Measurements from ENCODE around the gene ENPEP.
A peak's percentile ranks its signal among the peaks of the same experiment; 100 is the strongest.
"Not testable (repeated sequence)": the region's sequence is repeated elsewhere in the genome, so short reads cannot be mapped to it uniquely, and the experiment has no call there.

ENPEP gene

DNA sequence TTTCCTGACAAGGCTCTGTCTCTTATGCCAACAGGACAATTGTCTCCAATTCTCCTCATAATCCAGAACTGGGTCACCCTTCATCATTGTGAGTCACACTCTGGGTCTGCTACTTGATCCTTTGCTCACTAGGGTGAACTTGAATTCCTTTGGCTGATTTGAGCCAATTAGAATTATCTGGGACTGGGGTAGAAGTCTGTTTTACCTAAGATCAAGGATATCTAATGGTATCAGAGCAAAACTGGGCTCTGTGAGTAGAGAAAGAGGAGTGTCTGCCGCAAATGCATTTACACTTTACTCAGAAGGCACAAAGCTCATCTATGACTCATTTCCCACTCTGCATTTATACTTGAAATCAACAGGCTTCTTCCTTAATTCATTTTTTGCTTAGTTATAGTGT is 74.3 kb downstream of the ENPEP start:
- no peak overlapping the region for H3K14ac ChIP-seq (ENCODE audit: low read length)
- no peak overlapping the region for H3K23ac ChIP-seq (ENCODE audit: low read length)
- H4K12ac ChIP-seq (ENCODE audit: low read depth, low read length): no peak overlapping the region
- no peak overlapping the region for H2AFZ ChIP-seq (ENCODE audit: insufficient read depth, low read length, poor library complexity)
- no peak for DNase-seq
- H3K9me3 ChIP-seq (ENCODE audit: insufficient read depth, low read depth, low read length): no peaks in the 10 kb centered on the region
- no peaks in the 10 kb centered on the region for H3K4me1 ChIP-seq (ENCODE audit: control insufficient read depth in 1 of 2, insufficient read depth in 2 of 2, low read length in 2 of 2)
- no peak overlapping the region for H3K4ac ChIP-seq (ENCODE audit: low read depth, low read length)
- peaks cover 0 to 4% of the 10 kb centered on the region in 2 experiments for H3K36me3 ChIP-seq (ENCODE audit: control insufficient read depth in 1 of 2, insufficient read depth in 2 of 2, low read length in 2 of 2)
- H2BK5ac ChIP-seq (ENCODE audit: low read depth, low read length, poor library complexity): no peak overlapping the region
- no peaks in the 10 kb centered on the region for H3K27me3 ChIP-seq (ENCODE audit: insufficient read depth, low read length)
- H4K8ac ChIP-seq (ENCODE audit: low read depth, low read length): no peak overlapping the region
- H4K91ac ChIP-seq (ENCODE audit: low read depth, low read length): no peak overlapping the region
- H3K4me3 ChIP-seq (ENCODE audit: low read depth, low read length): no peak overlapping the region
- H3K18ac ChIP-seq (ENCODE audit: low read length): no peak overlapping the region
- H3K79me2 ChIP-seq (ENCODE audit: control insufficient read depth, insufficient read depth, low read length, poor library complexity): no peaks in the 10 kb centered on the region
- no peak overlapping the region for H3K27ac ChIP-seq (ENCODE audit: low read depth, low read length)
- no peak overlapping the region for H3K9ac ChIP-seq (ENCODE audit: low read length)
- H2BK120ac ChIP-seq (ENCODE audit: insufficient read depth, low read length, poor library complexity): no peak overlapping the region
- H3K4me2 ChIP-seq (ENCODE audit: low read length): no peak overlapping the region
- no peaks in the 10 kb centered on the region for H3K79me1 ChIP-seq (ENCODE audit: low read length)
- H2AK5ac ChIP-seq (ENCODE audit: low read length): no peak overlapping the region
- no CpG with 5 or more reads among the region's 1 CpG for WGBS (ENCODE audit: extremely low coverage, insufficient coverage, insufficient read length)
- H2BK12ac ChIP-seq (ENCODE audit: low read length): no peak overlapping the region

DNA sequence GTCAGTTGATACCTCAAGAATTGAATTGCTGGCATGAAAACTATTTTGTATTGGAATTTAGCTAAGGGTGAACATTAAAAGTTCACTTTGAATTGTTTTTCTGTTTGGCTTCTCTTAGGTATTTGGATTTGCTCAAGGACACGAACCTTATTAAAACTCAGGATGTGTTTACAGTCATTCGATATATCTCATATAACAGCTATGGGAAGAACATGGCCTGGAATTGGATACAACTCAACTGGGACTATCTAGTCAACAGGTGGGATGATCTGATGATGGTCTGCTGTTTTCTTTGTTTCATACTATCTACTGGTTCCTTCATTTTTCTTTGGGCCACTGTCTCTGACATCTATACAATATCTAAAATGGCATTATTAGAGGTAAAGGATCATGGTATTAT is 77.2 kb downstream of the ENPEP start:
- Histone ChIP-seq H2AK5ac (ENCODE audit: low read length) (no peak overlapping the region), H3K36me3 (ENCODE audit: control insufficient read depth in 1 of 2, insufficient read depth in 2 of 2, low read length in 2 of 2) (no peaks in the 10 kb centered on the region), H3K27ac (ENCODE audit: low read depth, low read length) (no peak overlapping the region), H3K4ac (ENCODE audit: low read depth, low read length) (no peak overlapping the region), H4K8ac (ENCODE audit: low read depth, low read length) (no peak overlapping the region), H3K23ac (ENCODE audit: low read length) (no peak overlapping the region), H2BK120ac (ENCODE audit: insufficient read depth, low read length, poor library complexity) (no peak overlapping the region), H3K4me3 (ENCODE audit: low read depth, low read length) (no peak overlapping the region), H3K9ac (ENCODE audit: low read length) (no peak overlapping the region), H3K79me1 (ENCODE audit: low read length) (no peaks in the 10 kb centered on the region), H2BK12ac (ENCODE audit: low read length) (no peak overlapping the region), H2AFZ (ENCODE audit: insufficient read depth, low read length, poor library complexity) (no peak overlapping the region), H3K27me3 (ENCODE audit: insufficient read depth, low read length) (no peaks in the 10 kb centered on the region), H3K9me3 (ENCODE audit: insufficient read depth, low read depth, low read length) (no peaks in the 10 kb centered on the region), H2BK5ac (ENCODE audit: low read depth, low read length, poor library complexity) (no peak overlapping the region), H3K4me1 (ENCODE audit: control insufficient read depth in 1 of 2, insufficient read depth in 2 of 2, low read length in 2 of 2) (no peaks in the 10 kb centered on the region), H4K12ac (ENCODE audit: low read depth, low read length) (no peak overlapping the region), H3K4me2 (ENCODE audit: low read length) (no peak overlapping the region), H4K91ac (ENCODE audit: low read depth, low read length) (no peak overlapping the region), H3K14ac (ENCODE audit: low read length) (no peak overlapping the region), H3K18ac (ENCODE audit: low read length) (no peak overlapping the region), H3K79me2 (ENCODE audit: control insufficient read depth, insufficient read depth, low read length, poor library complexity) (no peaks in the 10 kb centered on the region)
- no peak for DNase-seq
- WGBS (ENCODE audit: extremely low coverage, insufficient coverage, insufficient read length): no CpG with 5 or more reads among the region's 2 CpGs

DNA sequence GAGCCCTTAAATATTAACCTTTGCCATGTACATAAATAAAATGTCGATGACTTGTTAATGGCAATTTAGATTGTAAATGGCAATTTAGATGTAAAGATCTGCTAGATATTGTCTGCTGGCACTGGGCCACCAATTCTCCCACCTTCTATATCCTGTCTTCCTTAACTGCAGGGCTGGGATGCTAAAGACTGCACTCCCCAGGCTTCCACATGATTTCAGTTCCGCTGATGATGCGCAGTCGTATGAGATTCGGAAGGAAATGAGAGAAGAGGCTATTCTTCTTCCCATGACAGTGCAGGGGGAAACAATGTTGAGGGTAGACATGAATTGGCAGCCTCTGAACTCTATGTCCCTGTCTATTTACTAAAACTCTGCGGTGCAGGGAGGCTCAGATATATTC is 91.3 kb downstream of the ENPEP start:
- no peak overlapping the region for H3K4me3 ChIP-seq (ENCODE audit: low read depth, low read length)
- no peaks in the 10 kb centered on the region for H3K9me3 ChIP-seq (ENCODE audit: insufficient read depth, low read depth, low read length)
- H4K8ac ChIP-seq (ENCODE audit: low read depth, low read length): no peak overlapping the region
- no peak overlapping the region for H3K4me2 ChIP-seq (ENCODE audit: low read length)
- no peak overlapping the region for H4K91ac ChIP-seq (ENCODE audit: low read depth, low read length)
- H2AK5ac ChIP-seq (ENCODE audit: low read length): no peak overlapping the region
- H3K79me1 ChIP-seq (ENCODE audit: low read length): no peaks in the 10 kb centered on the region
- no peak overlapping the region for H3K18ac ChIP-seq (ENCODE audit: low read length)
- H2AFZ ChIP-seq (ENCODE audit: insufficient read depth, low read length, poor library complexity): no peak overlapping the region
- H3K27me3 ChIP-seq (ENCODE audit: insufficient read depth, low read length): no peaks in the 10 kb centered on the region
- H2BK12ac ChIP-seq (ENCODE audit: low read length): no peak overlapping the region
- H3K23ac ChIP-seq (ENCODE audit: low read length): no peak overlapping the region
- H3K36me3 ChIP-seq (ENCODE audit: control insufficient read depth in 1 of 2, insufficient read depth in 2 of 2, low read length in 2 of 2): no peaks in the 10 kb centered on the region
- no peak overlapping the region for H3K4ac ChIP-seq (ENCODE audit: low read depth, low read length)
- no peak overlapping the region for H2BK120ac ChIP-seq (ENCODE audit: insufficient read depth, low read length, poor library complexity)
- no peaks in the 10 kb centered on the region for H3K79me2 ChIP-seq (ENCODE audit: control insufficient read depth, insufficient read depth, low read length, poor library complexity)
- no CpG with 5 or more reads among the region's 6 CpGs for WGBS (ENCODE audit: extremely low coverage, insufficient coverage, insufficient read length)
- H2BK5ac ChIP-seq (ENCODE audit: low read depth, low read length, poor library complexity): no peak overlapping the region
- H3K9ac ChIP-seq (ENCODE audit: low read length): no peak overlapping the region
- no peak overlapping the region for H3K14ac ChIP-seq (ENCODE audit: low read length)
- no peaks in the 10 kb centered on the region for H3K4me1 ChIP-seq (ENCODE audit: control insufficient read depth in 1 of 2, insufficient read depth in 2 of 2, low read length in 2 of 2)
- DNase-seq: no peak
- no peak overlapping the region for H3K27ac ChIP-seq (ENCODE audit: low read depth, low read length)
- no peak overlapping the region for H4K12ac ChIP-seq (ENCODE audit: low read depth, low read length)

DNA sequence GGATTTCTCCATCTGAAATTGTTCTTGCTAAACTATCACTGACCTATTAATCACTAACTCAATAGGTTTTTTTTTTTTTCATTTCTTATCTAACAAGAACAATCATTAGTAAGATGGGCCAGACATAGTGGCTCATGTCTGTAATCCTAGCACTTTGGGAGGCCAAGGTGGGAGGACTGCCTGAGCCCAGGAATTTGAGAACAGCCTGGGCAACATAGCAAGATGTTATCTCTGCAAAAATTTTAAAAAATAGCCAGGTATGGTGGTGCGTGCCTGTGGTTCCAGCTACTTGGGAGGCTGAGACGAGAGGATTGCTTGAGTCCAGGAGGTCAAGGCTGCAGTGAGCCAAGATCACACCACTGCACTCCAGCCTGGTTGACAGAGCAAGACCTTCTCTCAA is 100.7 kb downstream of the ENPEP start:
- H2AK5ac ChIP-seq (ENCODE audit: low read length); H2BK120ac ChIP-seq (ENCODE audit: insufficient read depth, low read length, poor library complexity); H3K9ac ChIP-seq (ENCODE audit: low read length); H3K79me2 ChIP-seq (ENCODE audit: control insufficient read depth, insufficient read depth, low read length, poor library complexity); H3K79me1 ChIP-seq (ENCODE audit: low read length); H3K9me3 ChIP-seq (ENCODE audit: insufficient read depth, low read depth, low read length); H3K4me1 ChIP-seq (ENCODE audit: control insufficient read depth in 1 of 2, insufficient read depth in 2 of 2, low read length in 2 of 2); H4K8ac ChIP-seq (ENCODE audit: low read depth, low read length); H4K12ac ChIP-seq (ENCODE audit: low read depth, low read length); H2BK12ac ChIP-seq (ENCODE audit: low read length); H2BK5ac ChIP-seq (ENCODE audit: low read depth, low read length, poor library complexity); H3K27me3 ChIP-seq (ENCODE audit: insufficient read depth, low read length); H3K4me3 ChIP-seq (ENCODE audit: low read depth, low read length); H2AFZ ChIP-seq (ENCODE audit: insufficient read depth, low read length, poor library complexity); H3K4me2 ChIP-seq (ENCODE audit: low read length); H3K23ac ChIP-seq (ENCODE audit: low read length); H3K14ac ChIP-seq (ENCODE audit: low read length); H3K36me3 ChIP-seq (ENCODE audit: control insufficient read depth in 1 of 2, insufficient read depth in 2 of 2, low read length in 2 of 2); H4K91ac ChIP-seq (ENCODE audit: low read depth, low read length); H3K27ac ChIP-seq (ENCODE audit: low read depth, low read length); H3K18ac ChIP-seq (ENCODE audit: low read length); H3K4ac ChIP-seq (ENCODE audit: low read depth, low read length): not testable (repeated sequence)
- DNase-seq: peak; percentile 61 to 76
- no CpG with 5 or more reads among the region's 2 CpGs for WGBS (ENCODE audit: extremely low coverage, insufficient coverage, insufficient read length)

All from trophoblast cell (in vitro differentiated cells and primary cell).